Measurements from ENCODE around the gene ASCC3. TPM values are rescaled to one million over a fixed set of nuclear protein-coding genes. Genes with fewer than 3 reads are reported as not detected.

The ASCC3 gene
- total RNA-seq, 2 experiments from 2014 or later, result 28.5 to 47.5 TPM

DNA sequence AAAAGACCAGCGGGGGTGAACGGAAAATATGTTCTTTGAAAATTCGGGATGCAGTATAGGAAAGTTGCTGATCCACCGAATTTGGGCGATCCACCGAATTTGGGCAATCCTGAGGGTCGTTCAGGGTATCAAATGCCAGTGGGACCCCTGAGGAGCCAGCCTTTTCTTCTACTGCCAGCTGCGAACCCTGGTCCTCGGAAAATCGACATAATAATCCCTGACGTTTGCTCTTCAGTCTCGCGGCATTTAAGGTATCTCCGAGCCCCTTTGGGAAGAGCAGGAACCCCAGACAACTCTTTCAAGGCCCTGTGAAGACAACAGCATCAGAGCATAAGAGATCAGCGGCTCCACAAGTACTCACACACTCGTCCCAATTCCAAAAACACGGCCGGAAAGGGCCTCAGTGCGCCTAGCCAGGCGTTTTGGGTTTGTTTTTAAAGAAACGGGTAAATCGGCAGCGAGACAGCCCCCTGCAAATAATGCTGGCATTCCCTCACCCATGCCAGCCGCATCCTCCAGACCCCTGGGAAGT is 417.4 kb downstream of the ASCC3 start:
- H3K4me1 ChIP-seq (ENCODE audit: insufficient read depth, low read length, poor library complexity, severe bottlenecking), result no peaks in the 10 kb centered on the region
- CTCF ChIA-PET (ENCODE audit: unreplicated experiment), result no interaction called here
- H4K20me1 ChIP-seq (ENCODE audit: insufficient read depth, low read length), result no peaks in the 10 kb centered on the region
- POLR2A ChIA-PET, result interaction anchor here (0.6 to 1.1 kb wide), 2 partner anchors 26 to 65 kb away, joined by 3 read pairs; no protein-coding TSS in a partner anchor
- TF ChIP-seq, protein P1, sequence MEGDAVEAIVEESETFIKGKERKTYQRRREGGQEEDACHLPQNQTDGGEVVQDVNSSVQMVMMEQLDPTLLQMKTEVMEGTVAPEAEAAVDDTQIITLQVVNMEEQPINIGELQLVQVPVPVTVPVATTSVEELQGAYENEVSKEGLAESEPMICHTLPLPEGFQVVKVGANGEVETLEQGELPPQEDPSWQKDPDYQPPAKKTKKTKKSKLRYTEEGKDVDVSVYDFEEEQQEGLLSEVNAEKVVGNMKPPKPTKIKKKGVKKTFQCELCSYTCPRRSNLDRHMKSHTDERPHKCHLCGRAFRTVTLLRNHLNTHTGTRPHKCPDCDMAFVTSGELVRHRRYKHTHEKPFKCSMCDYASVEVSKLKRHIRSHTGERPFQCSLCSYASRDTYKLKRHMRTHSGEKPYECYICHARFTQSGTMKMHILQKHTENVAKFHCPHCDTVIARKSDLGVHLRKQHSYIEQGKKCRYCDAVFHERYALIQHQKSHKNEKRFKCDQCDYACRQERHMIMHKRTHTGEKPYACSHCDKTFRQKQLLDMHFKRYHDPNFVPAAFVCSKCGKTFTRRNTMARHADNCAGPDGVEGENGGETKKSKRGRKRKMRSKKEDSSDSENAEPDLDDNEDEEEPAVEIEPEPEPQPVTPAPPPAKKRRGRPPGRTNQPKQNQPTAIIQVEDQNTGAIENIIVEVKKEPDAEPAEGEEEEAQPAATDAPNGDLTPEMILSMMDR (conservative IDR thresholded peaks at IDR 0.05; ENCODE audit: low read length), result no peak
- TF ChIP-seq EZH2phosphoT487 (IDR thresholded peaks at IDR 0.05; ENCODE audit: borderline replicate concordance, low read depth, low read length), result no peak
- H3K79me2 ChIP-seq (ENCODE audit: insufficient read depth, low read depth, low read length), result no peaks in the 10 kb centered on the region
- no peak overlapping the region for H3K4me3 ChIP-seq (ENCODE audit: low read depth, low read length, poor library complexity, severe bottlenecking)
- H3K27ac ChIP-seq (ENCODE audit: low read depth, low read length, poor library complexity, severe bottlenecking), result no peak overlapping the region
- intact Hi-C loops (cut with micrococcal nuclease; ENCODE audit: unreplicated experiment), result no loop called here
- H3K9me3 ChIP-seq (ENCODE audit: low read length), result no peaks in the 10 kb centered on the region
- H2AFZ ChIP-seq (ENCODE audit: low read length), result no peak overlapping the region
- BruUV-seq (replicated peaks), result no TSS peak
- H3K4me2 ChIP-seq (ENCODE audit: low read length), result no peak overlapping the region
- H3K9me2 ChIP-seq (ENCODE audit: insufficient read depth, low read length), result no peaks in the 10 kb centered on the region
- DNase-seq (ENCODE audit: low spot score), result no peak
- no peaks in the 10 kb centered on the region for H3K36me3 ChIP-seq (ENCODE audit: insufficient read depth, low read length)

DNA sequence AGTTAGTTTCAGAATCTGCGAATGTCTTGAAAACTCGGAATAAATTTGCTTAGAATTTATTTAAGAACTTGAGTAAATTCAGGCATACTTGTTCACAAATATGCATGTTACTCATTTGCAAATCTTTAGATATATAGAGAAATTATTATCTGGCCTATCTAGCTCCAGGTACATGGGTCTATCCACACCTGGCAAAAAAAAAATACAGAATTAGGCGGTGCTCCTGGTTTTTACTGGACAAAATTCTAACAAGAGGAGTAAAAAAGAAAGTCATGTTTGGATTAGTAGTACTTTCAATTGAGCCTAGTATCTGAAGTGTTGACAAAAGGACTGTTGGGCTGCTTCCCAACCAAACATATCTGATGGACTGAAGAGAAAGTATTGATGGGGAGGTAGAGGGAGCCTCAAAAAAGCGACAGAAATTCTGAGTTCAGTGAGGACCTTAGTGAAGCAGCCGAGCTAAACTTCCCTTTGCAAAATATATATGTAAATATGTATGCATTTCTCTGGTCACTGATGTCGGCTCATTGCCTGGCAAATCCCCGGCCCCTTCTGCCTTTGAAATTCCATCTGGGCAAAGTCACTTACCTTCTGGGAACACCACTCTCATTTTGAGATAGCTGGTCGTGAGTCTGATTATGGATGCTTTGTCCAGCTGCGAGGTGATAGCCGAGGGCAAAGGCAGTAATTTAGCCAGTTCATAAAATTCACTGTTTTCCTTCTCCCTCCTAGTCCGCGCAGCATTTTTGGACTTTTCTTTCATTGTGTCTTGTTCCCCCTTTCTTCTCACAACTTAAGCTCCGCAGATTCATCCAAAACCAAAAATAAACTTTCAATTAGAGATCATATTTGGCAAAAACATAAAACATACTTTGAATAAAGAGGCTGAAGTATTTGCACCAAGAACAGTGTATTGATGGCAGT is 418.2 kb downstream of the ASCC3 start:
- H3K9me2 ChIP-seq (ENCODE audit: insufficient read depth, low read length), result no peaks in the 10 kb centered on the region
- ChIA-PET POLR2A (interaction anchor here (0.6 kb wide), 1 partner anchor 66 kb away, joined by 3 read pairs; no protein-coding TSS in a partner anchor), CTCF (ENCODE audit: unreplicated experiment) (no interaction called here)
- intact Hi-C loops (cut with micrococcal nuclease; ENCODE audit: unreplicated experiment), result no loop called here
- no peak for TF ChIP-seq EZH2phosphoT487 (IDR thresholded peaks at IDR 0.05; ENCODE audit: borderline replicate concordance, low read depth, low read length)
- TF ChIP-seq, protein P1 (conservative IDR thresholded peaks at IDR 0.05; ENCODE audit: low read length), result no peak
- H3K4me3 ChIP-seq (ENCODE audit: low read depth, low read length, poor library complexity, severe bottlenecking), result no peak overlapping the region
- no peak for DNase-seq (ENCODE audit: low spot score)
- H4K20me1 ChIP-seq (ENCODE audit: insufficient read depth, low read length), result no peaks in the 10 kb centered on the region
- no peaks in the 10 kb centered on the region for H3K79me2 ChIP-seq (ENCODE audit: insufficient read depth, low read depth, low read length)
- H2AFZ ChIP-seq (ENCODE audit: low read length), result no peak overlapping the region
- no peaks in the 10 kb centered on the region for H3K4me1 ChIP-seq (ENCODE audit: insufficient read depth, low read length, poor library complexity, severe bottlenecking)
- BruUV-seq (replicated peaks), result no TSS peak
- no peaks in the 10 kb centered on the region for H3K36me3 ChIP-seq (ENCODE audit: insufficient read depth, low read length)
- H3K9me3 ChIP-seq (ENCODE audit: low read length), result no peaks in the 10 kb centered on the region
- no peak overlapping the region for H3K27ac ChIP-seq (ENCODE audit: low read depth, low read length, poor library complexity, severe bottlenecking)
- H3K4me2 ChIP-seq (ENCODE audit: low read length), result no peak overlapping the region

Measured in OCI-LY7 (cell line).